IMR-90 (cell line): ENCODE data around the gene TMEM139. TPM values are rescaled to one million over a fixed set of nuclear protein-coding genes. Genes with fewer than 3 reads are reported as not detected.
A peak's percentile ranks its signal among the peaks of the same experiment; 100 is the strongest.

Experiments
- ATAC-seq: fragments of 200-7000 bp; cut with Tn5 transposase; 2 replicates; pipeline ENCODE4 v1.9.1; 2020; ENCODE audit warnings: low read depth, mild to moderate bottlenecking, moderate library complexity
- BruUV-seq: library from RNA; stranded (reverse); fragments of 400-500 nt; replicated peaks from 2 replicates; lab custom pipeline; 2021; lab: Mats Ljungman, UMichigan
- CTCF ChIA-PET: fragments of 300-600 bp; formaldehyde crosslinking; extraction: SDS; loops from one replicate; lab custom pipeline; 2021; ENCODE audit warnings: antibody characterized with exemption; lab: Yijun Ruan, JAX
- POLR2A ChIA-PET: fragments of 300-600 bp; sonication (Branson Sonifier 250); formaldehyde crosslinking; loops from one replicate; lab custom pipeline; 2022; ENCODE audit warnings: antibody characterized with exemption; ENCODE audit not compliant: unreplicated experiment; lab: Charles Lee
- DNase-seq: peaks from one replicate; pipeline ENCODE4 v3.0.0; 2013
- H2AFZ ChIP-seq: replicated peaks from 2 replicates; pipeline ENCODE3; 2013; ENCODE audit warnings: low read length, mild to moderate bottlenecking; ENCODE audit not compliant: poor library complexity
- H2AK5ac ChIP-seq: 2 replicates; pipeline ENCODE4 v1.6.1; 2013; ENCODE audit warnings: low read depth, low read length, inconsistent platforms
- H2AK9ac ChIP-seq: replicated peaks from 2 replicates; pipeline ENCODE3; 2013; ENCODE audit warnings: mild to moderate bottlenecking, low read depth, low read length, moderate library complexity; ENCODE audit not compliant: poor library complexity
- H2BK120ac ChIP-seq: 2 replicates; pipeline ENCODE4 v1.6.1; 2013; ENCODE audit warnings: low read depth, low read length, inconsistent platforms
- H2BK15ac ChIP-seq: 3 replicates; pipeline ENCODE4 v1.6.1; 2013; ENCODE audit warnings: low read depth, low read length, inconsistent platforms
- H2BK20ac ChIP-seq: 2 replicates; pipeline ENCODE4 v1.6.1; 2013; ENCODE audit warnings: low read depth, mild to moderate bottlenecking, inconsistent platforms, low read length, moderate library complexity
- H2BK5ac ChIP-seq: 2 replicates; pipeline ENCODE4 v1.6.1; 2013; ENCODE audit warnings: mild to moderate bottlenecking, low read depth, low read length, inconsistent platforms; ENCODE audit not compliant: poor library complexity, severe bottlenecking
- H3K14ac ChIP-seq: replicated peaks from 2 replicates; pipeline ENCODE4 v1.6.1; 2013; ENCODE audit warnings: low read depth, low read length, inconsistent platforms
- H3K18ac ChIP-seq: 2 replicates; pipeline ENCODE4 v1.6.1; 2013; ENCODE audit warnings: low read depth, low read length, control low read depth
- H3K23ac ChIP-seq: 2 replicates; pipeline ENCODE4 v1.6.1; 2013; ENCODE audit warnings: low read depth, low read length, inconsistent platforms
- H3K27ac ChIP-seq: 2 replicates; pipeline ENCODE4 v1.5.1; 2013; ENCODE audit warnings: mild to moderate bottlenecking, control low read depth, low read length; ENCODE audit not compliant: insufficient read depth
- H3K27me3 ChIP-seq: 2 replicates; pipeline ENCODE4 v1.6.1; 2013; ENCODE audit warnings: low read length; ENCODE audit not compliant: control insufficient read depth, insufficient read depth
- H3K36me3 ChIP-seq: 2 replicates; pipeline ENCODE4 v1.6.1; 2013; ENCODE audit warnings: low read length, mixed read lengths; ENCODE audit not compliant: control insufficient read depth, insufficient read depth
- H3K4ac ChIP-seq: 2 replicates; pipeline ENCODE4 v1.6.1; 2013; ENCODE audit warnings: low read depth, low read length, inconsistent platforms
- H3K4me1 ChIP-seq: 2 replicates; pipeline ENCODE4 v1.6.1; 2013; ENCODE audit warnings: low read length, mixed read lengths; ENCODE audit not compliant: control insufficient read depth, insufficient read depth
- H3K4me2 ChIP-seq: 2 replicates; pipeline ENCODE4 v1.6.1; 2013; ENCODE audit warnings: low read depth, mild to moderate bottlenecking, control low read depth, low read length, moderate library complexity
- H3K4me3 ChIP-seq: 2 replicates; pipeline ENCODE4 v1.5.1; 2013; ENCODE audit warnings: low read depth, mild to moderate bottlenecking, control low read depth, low read length, moderate library complexity; ENCODE audit not compliant: insufficient read depth
- H3K56ac ChIP-seq: 2 replicates; pipeline ENCODE4 v1.6.1; 2013; ENCODE audit warnings: low read length, inconsistent platforms; ENCODE audit not compliant: insufficient read depth; ENCODE audit errors: extremely low read depth
- H3K79me1 ChIP-seq, 2 experiments: 2 replicates each; pipeline ENCODE4 v1.6.1; 2013; ENCODE audit warnings: low read length in 2 of 2, inconsistent platforms in 1 of 2, low read depth in 1 of 2
- H3K9ac ChIP-seq: 2 replicates; pipeline ENCODE4 v1.6.1; 2013; ENCODE audit warnings: low read depth, low read length, control low read depth
- H3K9me1 ChIP-seq: 2 replicates; pipeline ENCODE4 v1.6.1; 2013; ENCODE audit warnings: low read length, inconsistent platforms; ENCODE audit not compliant: insufficient read depth
- H3K9me3 ChIP-seq: 2 replicates; pipeline ENCODE4 v1.6.1; 2013; ENCODE audit warnings: low read length; ENCODE audit not compliant: control insufficient read depth, insufficient read depth
- H4K20me1 ChIP-seq: 2 replicates; pipeline ENCODE4 v1.6.1; 2013; ENCODE audit warnings: low read length, inconsistent platforms; ENCODE audit not compliant: insufficient read depth
- H4K5ac ChIP-seq: 2 replicates; pipeline ENCODE4 v1.6.1; 2013; ENCODE audit warnings: mild to moderate bottlenecking, low read depth, low read length, control low read depth
- H4K8ac ChIP-seq, 2 experiments: 2 replicates each; pipeline ENCODE4 v1.6.1; 2013; ENCODE audit warnings: low read depth in 2 of 2, low read length in 2 of 2, control low read depth in 1 of 2, inconsistent platforms in 1 of 2
- H4K91ac ChIP-seq: 2 replicates; pipeline ENCODE4 v1.6.1; 2013; ENCODE audit warnings: low read depth, low read length, inconsistent platforms; ENCODE audit not compliant: insufficient read depth
- BHLHE40 ChIP-seq: fragments of 150-350 bp; IDR thresholded peaks from 2 replicates; pipeline ENCODE4 v1.6.1; 2016; ENCODE audit warnings: mild to moderate bottlenecking, low read depth, low read length
- CEBPB ChIP-seq: IDR thresholded peaks from 2 replicates; pipeline ENCODE4 v1.6.1; 2012; ENCODE audit warnings: low read depth, low read length, improper control_type of control experiment
- CHD1 ChIP-seq: IDR thresholded peaks from 2 replicates; pipeline ENCODE4 v1.6.1; 2012; ENCODE audit warnings: low read depth, low read length, improper control_type of control experiment
- FOS ChIP-seq: fragments of 150-350 bp; IDR thresholded peaks from 2 replicates; pipeline ENCODE4 v1.6.1; 2016; ENCODE audit warnings: low read depth, low read length
- MAFK ChIP-seq: IDR thresholded peaks from 2 replicates; pipeline ENCODE4 v1.6.1; 2012; ENCODE audit warnings: low read depth, low read length, improper control_type of control experiment
- MAZ ChIP-seq: IDR thresholded peaks from 2 replicates; pipeline ENCODE4 v1.6.1; 2012; ENCODE audit warnings: low read depth, mild to moderate bottlenecking, low read length, improper control_type of control experiment, moderate library complexity, borderline replicate concordance
- MXI1 ChIP-seq: IDR thresholded peaks from 2 replicates; pipeline ENCODE4 v1.6.1; 2012; ENCODE audit warnings: low read depth, mild to moderate bottlenecking, low read length, moderate library complexity, borderline replicate concordance
- NFE2L2 ChIP-seq: fragments of 150-350 bp; IDR thresholded peaks from 2 replicates; pipeline ENCODE4 v1.6.1; 2016; ENCODE audit warnings: low read depth, mild to moderate bottlenecking, low read length
- POLR2A ChIP-seq: IDR thresholded peaks from 2 replicates; pipeline ENCODE4 v1.6.1; 2012; ENCODE audit warnings: mild to moderate bottlenecking, low read depth, low read length
- RAD21 ChIP-seq: IDR thresholded peaks from 2 replicates; pipeline ENCODE4 v1.6.1; 2012; ENCODE audit warnings: low read length, improper control_type of control experiment
- RCOR1 ChIP-seq: IDR thresholded peaks from 2 replicates; pipeline ENCODE4 v1.6.1; 2012; ENCODE audit warnings: mild to moderate bottlenecking, low read length, improper control_type of control experiment; ENCODE audit not compliant: insufficient replicate concordance
- RFX5 ChIP-seq: IDR thresholded peaks from 2 replicates; pipeline ENCODE4 v1.8.0; 2012; ENCODE audit warnings: low read depth, mild to moderate bottlenecking, low read length, moderate library complexity
- SMC3 ChIP-seq: fragments of 150-350 bp; IDR thresholded peaks from 2 replicates; pipeline ENCODE4 v1.6.1; 2016; ENCODE audit warnings: low read depth, mild to moderate bottlenecking, antibody characterized with exemption, low read length, moderate library complexity
- WGBS, 2 experiments: methylation state at CpG; one replicate each; pipeline versions ENCODE4 v1.1.5 to v1.1.7; 2013; ENCODE audit warnings: missing lambda C conversion rate in 2 of 2; ENCODE audit not compliant: insufficient read length in 1 of 2; ENCODE audit errors: extremely low coverage in 2 of 2; 5-methylcytosine and 5-hydroxymethylcytosine counted together
- dilution Hi-C: fragments of 300-500 bp; cut with HindIII; formaldehyde crosslinking; loops from one replicate; pipeline ENCODE4 v1.14.3; 2018; ENCODE audit warnings: low sequenced_read_pairs; ENCODE audit not compliant: unreplicated experiment
- in situ Hi-C: fragments of 300-500 bp; cut with MboI; formaldehyde crosslinking; loops from 3 replicates; pipeline ENCODE4 v1.14.3; 2019; ENCODE audit warnings: low sequenced_read_pairs, inconsistent platforms, mixed read lengths
- intact Hi-C: fragments of 100-400 bp; cut with micrococcal nuclease; formaldehyde crosslinking; loops from 2 replicates; pipeline ENCODE4 v1.10.0; 2022
- polyA plus RNA-seq, 3 experiments: library from polyadenylated mRNA; depleted of rRNA; stranded (reverse); fragments of >200 nt; gene quantifications; 2 replicates each; pipeline ENCODE4 v1.2.3, GENCODE V29; 2012; ENCODE audit warnings: low replicate concordance in 1 of 3
- total RNA-seq: library from RNA; depleted of rRNA; stranded (reverse); fragments of >200 nt; gene quantifications from 2 replicates; pipeline ENCODE4 v1.2.3, GENCODE V29; 2012
- TF ChIP-seq, protein P1 (sequence below): conservative IDR thresholded peaks from 2 replicates; pipeline ENCODE4 v1.5.1; 2012; ENCODE audit warnings: mild to moderate bottlenecking, low read depth, low read length, improper control_type of control experiment
- TF ChIP-seq, protein P2 (sequence below): fragments of 150-350 bp; IDR thresholded peaks from 2 replicates; pipeline ENCODE4 v1.6.1; 2016; ENCODE audit warnings: low read depth, mild to moderate bottlenecking, low read length, moderate library complexity, borderline replicate concordance
- TF ChIP-seq, protein P3 (sequence below): fragments of 150-350 bp; IDR thresholded peaks from 2 replicates; pipeline ENCODE4 v1.6.1; 2017; ENCODE audit warnings: mild to moderate bottlenecking, antibody characterized with exemption, low read length, low read depth

The TMEM139 gene
- total and polyA plus RNA-seq, 2 of the 4 experiments (the other 2 are of a cell fraction), result 0.07 TPM; not detected in 1

DNA sequence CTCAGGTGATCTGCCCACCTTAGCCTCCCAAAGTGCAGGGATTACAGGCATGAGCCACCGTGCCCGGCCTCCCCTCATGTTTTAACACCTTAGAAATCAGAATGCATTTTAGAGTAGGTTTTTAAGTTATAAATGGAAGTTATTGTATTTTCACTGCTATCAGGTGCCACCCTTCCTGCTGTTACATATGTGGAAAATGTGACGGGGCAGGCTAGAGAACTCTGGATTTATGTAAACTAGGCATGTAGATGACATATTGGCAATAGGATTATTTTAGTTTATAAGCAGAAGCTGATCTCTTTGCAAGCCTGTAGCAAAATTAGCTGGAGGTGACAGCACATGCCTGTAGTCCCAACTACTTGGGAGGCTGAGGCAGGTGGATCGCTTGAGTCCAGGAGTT, 5.5 kb downstream of the TMEM139 start:
- Histone ChIP-seq H3K27ac (no peak overlapping the region), H3K4me2 (peak overlapping the region; percentile 5; the same call in 1 of the 2 replicates), H3K18ac (no peak overlapping the region), H3K56ac (no peak overlapping the region), H3K4ac (peak overlapping the region; percentile 15; the same call in 1 of the 2 replicates), H2AK5ac (no peak overlapping the region), H3K9me3 (no peaks in the 10 kb centered on the region), H2BK20ac (no peak overlapping the region), H3K23ac (peak overlapping the region; percentile 59), H2BK5ac (no peak overlapping the region), H3K4me3 (no peak overlapping the region), H2BK120ac (no peak overlapping the region), H4K20me1 (peaks cover 9% of the 10 kb centered on the region; the same call in 1 of the 2 replicates), H3K79me1 (peaks cover 13 to 41% of the 10 kb centered on the region in 2 experiments; a peak in 3 of 4 replicates), H4K91ac (no peak overlapping the region), H3K9ac (no peak overlapping the region), H3K27me3 (no peaks in the 10 kb centered on the region), H2AK9ac (no peak overlapping the region), H3K14ac (no peak overlapping the region), H3K4me1 (peaks cover 5% of the 10 kb centered on the region; the same call in 1 of the 2 replicates), H2AFZ (no peak overlapping the region), H4K8ac (no peak overlapping the region), H3K9me1 (peaks cover 6% of the 10 kb centered on the region; the same call in 1 of the 2 replicates), H2BK15ac (no peak overlapping the region), H4K5ac (no peak overlapping the region), H3K36me3 (peaks cover 22% of the 10 kb centered on the region)
- ChIA-PET POLR2A (interaction anchor here (0.6 kb wide), 1 partner anchor 30 kb away, joined by 6 read pairs; no protein-coding TSS in a partner anchor), CTCF (no interaction called here)
- dilution Hi-C loops, result no loop called here
- in situ Hi-C loops, result no loop called here
- no peak for ATAC-seq
- no TSS peak for BruUV-seq
- intact Hi-C loops, result no loop called here
- WGBS, 2 experiments, result no CpG with 5 or more reads among the region's 4 CpGs
- TF ChIP-seq, protein P1, sequence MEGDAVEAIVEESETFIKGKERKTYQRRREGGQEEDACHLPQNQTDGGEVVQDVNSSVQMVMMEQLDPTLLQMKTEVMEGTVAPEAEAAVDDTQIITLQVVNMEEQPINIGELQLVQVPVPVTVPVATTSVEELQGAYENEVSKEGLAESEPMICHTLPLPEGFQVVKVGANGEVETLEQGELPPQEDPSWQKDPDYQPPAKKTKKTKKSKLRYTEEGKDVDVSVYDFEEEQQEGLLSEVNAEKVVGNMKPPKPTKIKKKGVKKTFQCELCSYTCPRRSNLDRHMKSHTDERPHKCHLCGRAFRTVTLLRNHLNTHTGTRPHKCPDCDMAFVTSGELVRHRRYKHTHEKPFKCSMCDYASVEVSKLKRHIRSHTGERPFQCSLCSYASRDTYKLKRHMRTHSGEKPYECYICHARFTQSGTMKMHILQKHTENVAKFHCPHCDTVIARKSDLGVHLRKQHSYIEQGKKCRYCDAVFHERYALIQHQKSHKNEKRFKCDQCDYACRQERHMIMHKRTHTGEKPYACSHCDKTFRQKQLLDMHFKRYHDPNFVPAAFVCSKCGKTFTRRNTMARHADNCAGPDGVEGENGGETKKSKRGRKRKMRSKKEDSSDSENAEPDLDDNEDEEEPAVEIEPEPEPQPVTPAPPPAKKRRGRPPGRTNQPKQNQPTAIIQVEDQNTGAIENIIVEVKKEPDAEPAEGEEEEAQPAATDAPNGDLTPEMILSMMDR, result no peak
- no peak for TF ChIP-seq RAD21
- TF ChIP-seq POLR2A, result no peak
- TF ChIP-seq MAFK, result no peak
- no peak for TF ChIP-seq RFX5
- TF ChIP-seq NFE2L2, result no peak
- no peak for TF ChIP-seq MAZ
- no peak for TF ChIP-seq CEBPB
- no peak for TF ChIP-seq CHD1
- TF ChIP-seq SMC3, result no peak
- TF ChIP-seq BHLHE40, result no peak
- TF ChIP-seq, protein P2, sequence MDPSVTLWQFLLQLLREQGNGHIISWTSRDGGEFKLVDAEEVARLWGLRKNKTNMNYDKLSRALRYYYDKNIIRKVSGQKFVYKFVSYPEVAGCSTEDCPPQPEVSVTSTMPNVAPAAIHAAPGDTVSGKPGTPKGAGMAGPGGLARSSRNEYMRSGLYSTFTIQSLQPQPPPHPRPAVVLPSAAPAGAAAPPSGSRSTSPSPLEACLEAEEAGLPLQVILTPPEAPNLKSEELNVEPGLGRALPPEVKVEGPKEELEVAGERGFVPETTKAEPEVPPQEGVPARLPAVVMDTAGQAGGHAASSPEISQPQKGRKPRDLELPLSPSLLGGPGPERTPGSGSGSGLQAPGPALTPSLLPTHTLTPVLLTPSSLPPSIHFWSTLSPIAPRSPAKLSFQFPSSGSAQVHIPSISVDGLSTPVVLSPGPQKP, result no peak
- no peak for TF ChIP-seq MXI1
- TF ChIP-seq, protein P3, sequence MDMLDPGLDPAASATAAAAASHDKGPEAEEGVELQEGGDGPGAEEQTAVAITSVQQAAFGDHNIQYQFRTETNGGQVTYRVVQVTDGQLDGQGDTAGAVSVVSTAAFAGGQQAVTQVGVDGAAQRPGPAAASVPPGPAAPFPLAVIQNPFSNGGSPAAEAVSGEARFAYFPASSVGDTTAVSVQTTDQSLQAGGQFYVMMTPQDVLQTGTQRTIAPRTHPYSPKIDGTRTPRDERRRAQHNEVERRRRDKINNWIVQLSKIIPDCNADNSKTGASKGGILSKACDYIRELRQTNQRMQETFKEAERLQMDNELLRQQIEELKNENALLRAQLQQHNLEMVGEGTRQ, result no peak
- no peak for TF ChIP-seq RCOR1
- TF ChIP-seq FOS, result no peak
- DNase-seq, result no peak
